Fibroblast of peridontal ligament (primary cell): ENCODE measurements around the gene PIK3R4.

ENCODE experiments used
- DNase-seq: peaks from one replicate; pipeline ENCODE4 v3.0.0-alpha.2; 2010; ENCODE audit errors: extremely low read depth

PIK3R4 gene

GRCh38 chr3:130746246-130747039 lies at the start of gene PIK3R4:
PIK3R4 (minus strand) TSS chr3:130746829; CDS start chr3:130745218, 1,611 bp downstream.
- DNase-seq, result peak; percentile 99

- no peak for DNase-seq
Measured at GRCh38 chr3:130795396-130795795, 48.8 kb upstream of the PIK3R4 start.

DNA sequence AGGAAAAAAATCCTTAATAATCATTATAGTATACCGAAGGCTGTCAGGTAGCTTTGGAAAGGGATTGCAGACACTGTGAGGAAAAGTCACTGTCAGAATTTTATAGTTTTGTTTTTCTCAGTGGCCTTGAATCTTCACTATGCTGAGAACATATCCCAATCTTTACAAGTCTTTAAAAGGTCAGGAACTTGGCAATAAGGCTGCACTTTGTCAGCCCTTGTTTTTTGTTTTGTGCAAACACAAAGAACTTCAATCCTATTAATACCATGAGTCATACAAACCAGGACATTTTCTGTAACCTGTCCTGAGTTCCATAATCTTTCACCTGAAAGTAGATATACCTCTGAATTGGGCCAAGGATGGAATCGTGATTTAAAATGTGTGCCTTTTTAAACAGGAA lies 45.6 kb upstream of the PIK3R4 start:
- DNase-seq, result no peak

DNA sequence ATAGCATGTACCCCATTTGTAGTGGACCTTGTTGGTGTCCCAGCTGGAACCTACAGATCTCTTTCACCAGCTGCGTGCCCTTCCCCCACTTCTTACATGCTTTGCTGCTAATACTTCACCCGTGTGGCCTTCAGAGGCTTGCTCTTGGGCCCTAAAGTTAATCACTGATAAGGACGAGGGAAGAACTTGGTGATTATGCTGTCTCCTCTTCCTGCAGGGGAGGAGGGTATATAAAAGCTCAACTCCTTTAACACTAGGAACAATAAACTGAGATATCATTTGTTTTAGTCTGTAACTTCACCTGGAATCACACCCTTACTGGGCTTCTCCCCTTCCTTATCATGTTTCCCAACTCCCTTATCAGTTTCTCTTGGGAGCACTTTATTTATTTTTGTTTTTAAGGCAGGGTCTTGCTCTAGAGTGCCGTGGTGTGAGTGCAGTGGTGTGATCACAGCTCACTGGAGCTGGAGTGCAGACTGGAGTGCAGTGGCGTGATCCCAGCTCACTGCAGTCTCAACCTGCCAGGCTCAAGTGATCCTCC lies 43.2 kb upstream of the PIK3R4 start:
- no peak for DNase-seq

DNA sequence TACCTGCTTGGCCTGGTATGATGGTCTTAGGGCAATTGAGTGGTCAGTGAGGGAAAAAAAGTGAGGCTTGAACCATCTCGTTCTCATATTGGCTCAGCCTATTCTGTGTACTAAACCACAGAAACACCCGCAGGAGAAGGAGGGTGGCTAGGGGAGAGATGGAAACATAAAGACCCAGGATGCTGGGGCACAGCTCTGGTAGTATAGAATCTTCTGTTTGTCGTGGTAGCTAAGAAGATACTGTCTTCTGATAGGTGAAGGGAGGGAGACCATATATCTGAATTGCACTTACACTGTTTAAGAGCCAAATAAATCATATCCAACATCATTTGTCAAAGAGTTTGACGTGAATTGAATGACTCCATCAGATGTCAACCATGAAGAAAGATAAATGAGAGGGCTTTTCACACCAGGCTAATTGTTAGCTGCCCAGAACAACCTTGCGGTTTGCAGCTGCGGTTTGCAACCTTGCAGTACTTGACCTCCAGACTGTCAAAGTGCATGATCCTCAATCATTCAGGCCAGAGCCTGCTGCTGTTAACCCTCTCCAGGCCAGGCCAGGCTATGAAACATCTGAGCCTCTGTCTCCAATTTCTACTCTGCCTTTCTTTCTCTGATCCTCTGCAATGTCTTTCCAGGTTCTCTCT lies 40.9 kb upstream of the PIK3R4 start:
- DNase-seq, result no peak

- DNase-seq, result no peak
Measured at GRCh38 chr3:130786306-130786705, 39.7 kb upstream of the PIK3R4 start.

- no peak for DNase-seq
Measured at GRCh38 chr3:130783629-130784028, 37.0 kb upstream of the PIK3R4 start.

DNA sequence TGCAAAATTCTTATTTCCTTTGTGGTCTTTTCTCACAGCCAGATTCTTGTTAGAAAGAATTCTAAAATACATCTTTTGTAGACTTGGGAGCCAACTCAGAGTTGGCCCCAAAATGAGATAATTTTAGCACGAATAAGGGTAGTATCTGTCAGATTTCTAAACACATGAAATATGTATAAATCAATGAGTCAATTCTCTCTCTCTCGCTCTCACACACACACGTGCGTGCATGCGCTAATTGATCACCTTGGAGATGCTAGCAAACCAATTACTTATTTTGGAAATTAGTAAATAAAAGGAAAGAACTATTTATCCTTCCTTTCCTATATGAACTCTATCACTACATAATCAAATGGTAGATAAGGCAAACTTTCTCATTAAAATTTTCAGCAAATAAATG lies 32.9 kb upstream of the PIK3R4 start:
- no peak for DNase-seq

DNA sequence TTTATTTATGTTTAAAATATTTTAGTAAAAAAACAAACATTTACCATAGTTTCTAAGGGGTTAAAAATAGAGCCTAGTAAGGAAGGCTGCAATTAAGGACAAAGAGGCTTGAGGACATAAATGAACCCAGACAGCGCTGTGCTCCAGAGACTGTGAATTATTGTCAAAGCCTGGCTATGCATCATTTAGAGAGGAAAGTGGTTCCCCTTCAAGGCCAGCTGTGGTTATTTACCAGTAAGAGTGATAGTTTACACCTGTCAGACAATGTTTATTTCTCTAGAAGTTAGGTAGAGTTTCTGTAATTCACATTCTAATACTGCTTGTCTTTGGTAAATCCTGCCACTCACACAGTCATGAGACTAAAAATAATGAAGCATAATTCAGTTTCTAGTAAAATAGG lies 32.4 kb upstream of the PIK3R4 start:
- no peak for DNase-seq

GRCh38 chr3:130773366-130773765 lies 26.7 kb upstream of the PIK3R4 start:
- no peak for DNase-seq

DNA sequence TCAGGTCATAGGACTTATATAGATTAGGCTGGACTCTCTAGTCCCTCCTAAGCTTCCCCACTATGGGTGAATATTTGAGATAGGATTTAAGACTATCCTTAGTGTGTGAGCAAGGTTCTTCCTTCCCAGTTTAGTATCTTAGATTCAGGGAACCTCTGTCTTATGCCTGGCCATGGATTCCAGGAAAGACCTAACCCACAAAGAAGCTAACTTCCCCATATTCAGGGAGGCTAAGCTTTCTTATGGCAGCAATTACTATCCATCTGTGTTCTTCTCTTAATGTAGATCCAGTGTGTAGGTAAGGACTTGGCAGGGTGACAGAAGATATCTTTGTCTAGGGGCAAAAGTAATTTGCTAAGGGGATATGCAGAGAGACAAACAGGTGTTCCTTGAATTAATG lies 25.5 kb upstream of the PIK3R4 start:
- DNase-seq, result no peak

DNA sequence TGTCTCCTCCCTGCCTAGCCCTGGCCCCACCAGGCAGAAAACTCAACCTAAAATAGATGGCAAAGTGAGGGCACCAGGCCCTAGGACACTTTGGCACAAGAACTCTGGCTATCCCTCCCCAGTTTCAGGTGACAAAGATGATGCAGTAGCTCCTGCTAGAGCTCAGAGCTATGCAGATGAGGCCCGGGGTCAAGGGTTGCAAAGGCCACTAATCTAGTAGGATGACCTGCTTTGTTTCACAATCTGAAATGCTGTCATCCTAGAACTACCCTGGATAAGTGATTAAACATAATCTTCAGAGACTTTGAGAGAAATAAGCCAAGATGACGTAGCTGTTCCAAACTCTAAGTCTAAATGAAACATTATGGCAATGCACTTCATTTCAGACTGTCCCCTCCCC lies 24.0 kb upstream of the PIK3R4 start:
- DNase-seq, result no peak

- no peak for DNase-seq
Measured at GRCh38 chr3:130761730-130762311, 15.2 kb upstream of the PIK3R4 start.

DNA sequence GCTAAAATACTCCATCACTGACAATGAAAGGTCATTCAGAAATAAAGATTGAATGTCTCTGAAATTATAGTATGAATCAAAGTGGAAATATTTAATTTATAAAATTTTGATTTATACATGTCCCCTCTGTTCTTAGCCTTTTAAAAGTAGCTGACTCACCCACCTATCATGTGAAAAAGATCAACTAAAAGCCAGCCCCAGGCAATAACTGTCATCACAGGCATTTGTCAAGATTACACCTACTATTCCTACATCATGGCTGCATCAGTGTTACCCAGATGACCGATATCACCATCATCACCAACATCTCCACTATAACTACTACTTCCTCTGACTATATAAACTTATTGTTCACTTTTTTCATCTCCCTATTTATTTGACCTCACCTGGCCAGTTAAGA lies 14.3 kb upstream of the PIK3R4 start:
- no peak for DNase-seq

GRCh38 chr3:130759692-130760338 lies 13.2 kb upstream of the PIK3R4 start:
- peak; percentile 70 for DNase-seq

DNA sequence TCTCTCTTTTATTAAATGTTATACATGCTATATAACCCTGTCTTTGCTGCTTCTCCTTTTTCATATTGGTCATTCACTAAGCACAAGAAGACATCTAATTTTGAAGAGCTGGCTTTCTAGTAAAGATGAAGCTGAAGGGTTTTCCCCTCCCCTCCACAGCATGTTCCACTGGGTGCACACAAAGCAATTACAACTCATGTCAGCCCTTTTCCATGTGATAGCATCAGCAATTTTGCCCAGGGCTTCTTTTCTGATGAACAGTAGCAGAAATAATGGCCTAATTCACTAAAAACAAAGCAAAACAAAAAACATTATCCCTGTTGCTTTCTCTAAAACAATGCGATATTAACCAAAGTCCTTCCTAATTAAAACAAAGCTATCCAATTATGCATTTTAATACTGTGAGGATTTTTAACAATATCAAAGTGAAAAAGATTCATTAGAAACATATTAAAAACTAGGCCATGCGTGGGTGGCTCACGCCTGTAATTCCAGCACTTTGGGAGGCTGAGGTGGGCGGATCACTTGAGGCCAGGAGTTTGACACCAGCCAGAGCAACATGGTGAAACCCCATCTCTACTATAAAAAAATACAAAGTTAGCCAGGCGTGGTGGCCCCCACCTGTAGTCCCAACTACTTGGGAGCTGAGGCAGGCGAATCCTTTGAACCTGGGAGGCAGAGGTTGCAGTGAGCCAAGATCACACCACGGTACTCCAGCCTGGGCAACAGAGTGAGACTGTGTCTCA lies 12.2 kb upstream of the PIK3R4 start:
- DNase-seq, result no peak

- DNase-seq, result no peak
Measured at GRCh38 chr3:130757611-130758150, 11.1 kb upstream of the PIK3R4 start.

GRCh38 chr3:130755666-130756065 lies 9.0 kb upstream of the PIK3R4 start:
- no peak for DNase-seq

- DNase-seq, result peak; percentile 61
Measured at GRCh38 chr3:130748981-130749380, 2.4 kb upstream of the PIK3R4 start.

DNA sequence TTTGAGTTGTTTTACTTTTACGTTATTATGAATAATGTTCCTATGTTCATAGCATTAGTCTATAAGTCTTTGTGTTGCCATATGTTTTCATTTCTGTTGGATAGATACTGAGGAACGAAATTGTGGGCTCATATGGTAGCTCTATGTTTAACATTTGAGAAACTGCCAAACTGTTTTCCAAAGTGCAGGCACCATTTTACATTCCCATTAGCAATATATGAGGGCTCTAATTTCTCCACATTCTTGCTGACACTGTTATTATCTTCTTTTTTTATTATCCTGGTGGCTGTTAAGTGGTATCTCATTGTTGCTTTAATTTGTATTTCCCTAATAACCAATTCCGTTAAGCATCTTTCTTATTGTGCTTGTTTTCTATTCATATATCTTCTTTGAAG lies 1.8 kb upstream of the PIK3R4 start:
- no peak for DNase-seq

DNA sequence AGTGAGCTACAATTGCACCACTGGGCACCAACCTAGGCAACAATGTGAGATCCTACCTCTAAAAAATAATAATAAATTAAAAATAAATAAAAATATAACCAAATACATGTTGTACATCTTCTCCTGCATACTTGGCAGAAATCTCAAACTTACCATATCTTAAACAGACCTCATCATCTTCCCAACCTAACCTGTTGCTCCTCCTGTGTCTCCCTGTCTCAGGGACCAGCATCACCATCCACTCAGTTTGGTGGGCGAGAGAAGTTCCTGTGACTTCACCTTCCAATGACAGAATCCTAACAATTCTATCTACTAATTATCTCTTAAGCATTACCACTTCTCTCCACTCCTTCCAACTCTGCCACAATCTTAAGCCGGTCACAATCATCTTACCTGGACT lies 3.3 kb downstream of the PIK3R4 start:
- DNase-seq, result no peak
